A549 (cell line): ENCODE data around the gene SATB2. TPM values are rescaled to one million over a fixed set of nuclear protein-coding genes. Genes with fewer than 3 reads are reported as not detected.

Experiments used
- ATAC-seq, 2 experiments: fragments of 200-7000 bp in 1 of 2; fragments of >200 bp in 1 of 2; cut with Nextera tagmentation in 1 of 2; cut with Tn5 transposase in 1 of 2; 3 replicates each; pipeline versions ENCODE4 v1.8.0 to v1.9.1; 2018 to 2020; ENCODE audit warnings: mild to moderate bottlenecking in 1 of 2, moderate library complexity in 1 of 2
- CTCF ChIA-PET: fragments of 300-600 bp; sonication (Branson Sonifier 250); formaldehyde crosslinking; extraction: SDS; loops from one replicate; lab custom pipeline; 2021; ENCODE audit warnings: antibody characterized with exemption, inconsistent platforms; lab: Yijun Ruan, JAX
- POLR2A ChIA-PET: fragments of 350-600 bp; formaldehyde crosslinking; extraction: SDS; loops from one replicate; lab custom pipeline; 2021; ENCODE audit warnings: antibody characterized with exemption, inconsistent platforms; lab: Yijun Ruan, JAX
- DNase-seq, 2 experiments: peaks; one replicate each; pipeline versions ENCODE4 v3.0.0 to v3.0.0-alpha.2; 2011 to 2016; ENCODE audit warnings: low read depth in 1 of 2, low spot score in 1 of 2
- FAIRE-seq: peaks from 2 replicates; lab custom pipeline; 2011; peaks lifted over from hg19 to GRCh38; lab: Jason Lieb, UNC
- H3K27ac ChIP-seq, 2 experiments: fragments of >200 bp; sonication (Bioruptor Twin); formaldehyde crosslinking; 3 replicates each; pipeline ENCODE4 v1.5.1; 2016 to 2017
- H3K4me1 ChIP-seq: fragments of >200 bp; sonication (Bioruptor Twin); formaldehyde crosslinking; 3 replicates; pipeline ENCODE4 v1.6.1; 2016
- H3K4me2 ChIP-seq: fragments of >200 bp; sonication (Bioruptor Twin); formaldehyde crosslinking; 3 replicates; pipeline ENCODE4 v1.6.1; 2016
- H3K4me3 ChIP-seq: fragments of >200 bp; sonication (Bioruptor Twin); formaldehyde crosslinking; 3 replicates; pipeline ENCODE4 v1.5.1; 2016
- H3K9me3 ChIP-seq: fragments of >200 bp; sonication (Bioruptor Twin); formaldehyde crosslinking; 3 replicates; pipeline ENCODE4 v1.6.1; 2016
- ATOH8 ChIP-seq: fragments of 250-450 bp; sonication (Bioruptor Pico); IDR thresholded peaks from 2 replicates; pipeline ENCODE4 v1.5.0; 2020; ENCODE audit warnings: low read depth, mild to moderate bottlenecking, moderate library complexity
- CBX2 ChIP-seq: fragments of 200-600 bp; sonication (generic); IDR thresholded peaks from 2 replicates; pipeline ENCODE4 v1.6.1; 2016; ENCODE audit warnings: low read depth, mild to moderate bottlenecking, borderline replicate concordance
- E2F6 ChIP-seq: IDR thresholded peaks from 2 replicates; pipeline ENCODE4 v1.6.1; 2012; ENCODE audit warnings: low read depth, borderline replicate concordance
- EHF ChIP-seq: fragments of 250-450 bp; sonication (Bioruptor Pico); IDR thresholded peaks from 2 replicates; pipeline ENCODE4 v1.5.0; 2020; ENCODE audit warnings: mild to moderate bottlenecking
- ESRRA ChIP-seq: fragments of 150-350 bp; IDR thresholded peaks from 2 replicates; pipeline ENCODE4 v1.6.1; 2014; ENCODE audit warnings: mild to moderate bottlenecking, low read length, borderline replicate concordance
- FOSL2 ChIP-seq, 2 experiments: fragments of 450-650 bp in 1 of 2; fragments of >200 bp in 1 of 2; sonication (Bioruptor Twin) in 1 of 2; formaldehyde crosslinking; IDR thresholded peaks; 2 replicates each; pipeline versions ENCODE4 v1.5.0 to v1.6.1; 2016 to 2020; ENCODE audit warnings: mild to moderate bottlenecking in 1 of 2, moderate library complexity in 1 of 2
- HEYL ChIP-seq: fragments of 250-450 bp; sonication (Bioruptor Pico); IDR thresholded peaks from 2 replicates; pipeline ENCODE4 v1.8.0; 2021; ENCODE audit warnings: mild to moderate bottlenecking, moderate library complexity
- HMGXB4 ChIP-seq: fragments of 250-450 bp; sonication (Bioruptor Pico); IDR thresholded peaks from 2 replicates; pipeline ENCODE4 v1.5.0; 2021; ENCODE audit warnings: mild to moderate bottlenecking, moderate library complexity, borderline replicate concordance
- HOXA7 ChIP-seq: fragments of 250-450 bp; sonication (Bioruptor Pico); IDR thresholded peaks from 2 replicates; pipeline ENCODE4 v1.5.0; 2020; ENCODE audit warnings: mild to moderate bottlenecking, moderate library complexity
- HOXB5 ChIP-seq: fragments of 250-450 bp; sonication (Bioruptor Pico); IDR thresholded peaks from 2 replicates; pipeline ENCODE4 v1.5.0; 2020; ENCODE audit warnings: mild to moderate bottlenecking, moderate library complexity
- JUN ChIP-seq, 2 experiments: fragments of >200 bp; sonication (Bioruptor Twin); formaldehyde crosslinking; IDR thresholded peaks; 2 replicates in 1 of 2; 3 replicates in 1 of 2; pipeline ENCODE4 v1.6.1; 2016 to 2017
- JUNB ChIP-seq: fragments of >200 bp; sonication (Bioruptor Twin); formaldehyde crosslinking; IDR thresholded peaks from 2 replicates; pipeline ENCODE4 v1.6.1; 2016
- MYC ChIP-seq: IDR thresholded peaks from 2 replicates; pipeline ENCODE4 v1.6.1; 2012; ENCODE audit warnings: mild to moderate bottlenecking, inconsistent platforms, low read length, improper control_type of control experiment, borderline replicate concordance
- NFE2L2 ChIP-seq: fragments of 150-350 bp; conservative IDR thresholded peaks from 2 replicates; pipeline ENCODE4 v1.6.1; 2014; ENCODE audit warnings: low read length
- PHF8 ChIP-seq: fragments of 200-600 bp; sonication (generic); IDR thresholded peaks from 2 replicates; pipeline ENCODE4 v1.6.1; 2016; ENCODE audit warnings: low read depth, mild to moderate bottlenecking, antibody characterized with exemption, moderate library complexity, borderline replicate concordance
- RARB ChIP-seq: fragments of 250-450 bp; sonication (Bioruptor Pico); IDR thresholded peaks from 2 replicates; pipeline ENCODE4 v1.8.0; 2021; ENCODE audit warnings: mild to moderate bottlenecking, moderate library complexity
- REST ChIP-seq: fragments of 200-600 bp; sonication (generic); IDR thresholded peaks from 2 replicates; pipeline ENCODE4 v1.6.1; 2016; ENCODE audit warnings: antibody characterized with exemption, mild to moderate bottlenecking, moderate library complexity
- ZFP36 ChIP-seq: fragments of 450-650 bp; IDR thresholded peaks from 2 replicates; pipeline ENCODE4 v1.6.1; 2014; ENCODE audit warnings: borderline replicate concordance; ENCODE audit not compliant: partially characterized antibody
- WGBS: methylation state at CpG from one replicate; pipeline ENCODE4 v1.1.6; 2017; ENCODE audit errors: missing lambda C conversion rate; 5-methylcytosine and 5-hydroxymethylcytosine counted together
- polyA plus RNA-seq, 4 experiments: library from polyadenylated mRNA; depleted of rRNA in 3 of 4; stranded (reverse); fragments of >200 nt; fragmentation: RNase III in 1 of 4; extraction: RNeasy Plus Mini Kit Qiagen cat#74134 plus additional on column Dnase treatment in 1 of 4; gene quantifications; 2 replicates in 3 of 4; 3 replicates in 1 of 4; pipeline ENCODE4 v1.2.3, GENCODE V29; 2011 to 2017
- TF ChIP-seq, protein P1 (sequence below): IDR thresholded peaks from 2 replicates; pipeline ENCODE4 v1.6.1; 2012

SATB2 gene
- polyA plus RNA-seq, 2 of the 4 experiments (the other 2 are of a cell fraction) = 1.9 to 3.4 TPM

- 87% methylated on average over 3 of the region's 3 CpGs for WGBS
- H3K4me1 ChIP-seq = no peaks in the 10 kb centered on the region
- ChIA-PET CTCF (no interaction called here), POLR2A (no interaction called here)
- no peak for ATAC-seq
- no peaks in the 10 kb centered on the region for H3K9me3 ChIP-seq
- no peak overlapping the region for H3K27ac ChIP-seq
- no peak for FAIRE-seq
- no peak for TF ChIP-seq HMGXB4 (CRISPR knock-in tag)
- no peak for TF ChIP-seq CBX2
- TF ChIP-seq PHF8 = no peak
- no peak for TF ChIP-seq MYC
- no peak for DNase-seq
- H3K4me3 ChIP-seq = no peak overlapping the region
- H3K4me2 ChIP-seq = no peak overlapping the region
Observed at GRCh38 chr2:199339891-199340605, 117.7 kb downstream of the SATB2 start.

DNA sequence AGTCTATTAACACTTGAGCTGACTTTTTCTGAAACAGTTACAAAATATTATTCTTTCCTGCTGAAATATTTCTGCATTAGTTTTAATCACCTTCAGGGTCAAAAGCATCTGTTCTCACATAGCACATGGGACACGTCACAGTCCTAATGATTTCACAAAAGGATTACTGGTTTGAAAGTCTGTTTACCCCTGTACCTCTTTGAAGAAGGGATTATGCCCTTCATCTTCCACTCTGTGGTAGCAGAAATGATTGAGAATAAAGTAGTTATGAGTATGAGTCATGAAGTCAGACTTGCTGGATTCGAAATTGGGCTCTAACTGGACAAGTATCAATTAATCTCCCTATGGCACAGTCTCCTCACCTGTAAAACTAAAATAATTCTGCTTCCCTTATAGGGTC, 121.2 kb downstream of the SATB2 start:
- ChIA-PET POLR2A (no interaction called here), CTCF (no interaction called here)
- Histone ChIP-seq H3K9me3 (no peaks in the 10 kb centered on the region), H3K4me1 (no peaks in the 10 kb centered on the region), H3K4me3 (no peak overlapping the region), H3K4me2 (no peak overlapping the region), H3K27ac (no peak overlapping the region)
- no peak for DNase-seq
- ATAC-seq = no peak
- no peak for FAIRE-seq
- TF ChIP-seq FOSL2 (IDR thresholded peaks at IDR 0.05) (no peak), FOSL2 (CRISPR knock-in tag; IDR thresholded peaks at IDR 0.05) (no peak), CBX2 (no peak), HOXA7 (CRISPR knock-in tag) (no peak), E2F6 (no peak), JUNB (no peak), REST (no peak), HOXB5 (no peak)
- TF ChIP-seq, protein P1, sequence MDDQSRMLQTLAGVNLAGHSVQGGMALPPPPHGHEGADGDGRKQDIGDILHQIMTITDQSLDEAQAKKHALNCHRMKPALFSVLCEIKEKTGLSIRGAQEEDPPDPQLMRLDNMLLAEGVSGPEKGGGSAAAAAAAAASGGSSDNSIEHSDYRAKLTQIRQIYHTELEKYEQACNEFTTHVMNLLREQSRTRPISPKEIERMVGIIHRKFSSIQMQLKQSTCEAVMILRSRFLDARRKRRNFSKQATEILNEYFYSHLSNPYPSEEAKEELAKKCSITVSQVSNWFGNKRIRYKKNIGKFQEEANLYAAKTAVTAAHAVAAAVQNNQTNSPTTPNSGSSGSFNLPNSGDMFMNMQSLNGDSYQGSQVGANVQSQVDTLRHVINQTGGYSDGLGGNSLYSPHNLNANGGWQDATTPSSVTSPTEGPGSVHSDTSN = no peak
- 48% methylated on average over 2 of the region's 2 CpGs for WGBS

DNA sequence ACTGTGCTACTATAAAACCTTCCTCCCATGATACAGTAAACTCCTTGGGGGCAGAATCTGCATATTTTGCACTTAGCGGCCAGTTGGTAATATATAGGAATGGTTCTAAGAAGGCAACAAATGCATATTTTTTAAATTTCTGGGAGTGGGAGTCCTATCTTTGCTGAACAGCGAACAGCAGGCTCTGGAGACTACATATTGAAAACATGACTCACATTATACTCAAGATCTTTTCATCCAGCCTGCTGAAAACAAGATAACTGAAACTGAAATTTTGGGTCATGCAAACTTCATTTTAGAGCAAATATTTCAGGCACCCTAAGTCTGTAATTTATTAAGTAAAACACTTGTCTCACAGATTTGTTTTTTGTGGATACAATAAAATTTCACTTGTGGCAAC, 122.2 kb downstream of the SATB2 start:
- Histone ChIP-seq H3K9me3 (no peaks in the 10 kb centered on the region), H3K4me2 (no peak overlapping the region), H3K4me3 (no peak overlapping the region), H3K4me1 (no peaks in the 10 kb centered on the region), H3K27ac (no peak overlapping the region)
- TF ChIP-seq ZFP36 = no peak
- no peak for TF ChIP-seq FOSL2 (IDR thresholded peaks at IDR 0.05)
- no peak for TF ChIP-seq FOSL2 (CRISPR knock-in tag; IDR thresholded peaks at IDR 0.05)
- TF ChIP-seq NFE2L2 = no peak
- TF ChIP-seq HEYL (CRISPR knock-in tag) = no peak
- no peak for TF ChIP-seq JUN (IDR thresholded peaks at IDR 0.05)
- no peak for TF ChIP-seq ATOH8
- no peak for TF ChIP-seq EHF (CRISPR knock-in tag)
- TF ChIP-seq, protein P1 = no peak
- no peak for TF ChIP-seq RARB
- TF ChIP-seq ESRRA = no peak
- no peak for FAIRE-seq
- 86% methylated on average over 2 of the region's 2 CpGs for WGBS
- no peak for DNase-seq
- ChIA-PET CTCF (no interaction called here), POLR2A (no interaction called here)
- ATAC-seq = no peak
